Activated effector memory CD4-positive, alpha-beta T cell treated with Interleukin-2 at 50 U/mL for 16 hours (primary cell): ENCODE measurements around the gene STARD8.
"Not testable (repeated sequence)": the region's sequence is repeated elsewhere in the genome, so short reads cannot be mapped to it uniquely, and the experiment has no call there.

Experiments used
- DNase-seq: peaks from one replicate; pipeline ENCODE4 v3.0.0-alpha.2; 2020

Gene STARD8

DNA sequence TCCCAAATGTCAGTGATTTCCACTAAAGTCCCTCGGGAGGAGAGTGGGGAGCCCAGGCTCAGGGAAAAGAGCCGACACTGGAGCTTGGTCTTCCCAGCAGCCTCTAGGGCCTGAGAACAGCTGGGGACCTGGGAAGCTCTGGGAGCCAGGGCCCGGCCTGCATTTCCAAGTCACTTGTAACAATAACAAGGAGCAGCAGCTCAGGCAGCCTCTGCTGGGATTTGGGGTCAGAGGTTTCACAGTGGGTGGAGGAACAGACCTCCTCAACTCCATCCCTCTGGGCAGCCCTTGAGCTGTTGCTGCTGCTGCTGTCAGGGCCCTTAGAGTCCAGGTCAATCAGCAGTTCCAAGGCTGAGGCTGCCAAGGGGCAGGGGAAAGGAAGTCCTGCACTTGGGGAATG lies 11.1 kb downstream of the STARD8 start:
- DNase-seq: no peak

DNA sequence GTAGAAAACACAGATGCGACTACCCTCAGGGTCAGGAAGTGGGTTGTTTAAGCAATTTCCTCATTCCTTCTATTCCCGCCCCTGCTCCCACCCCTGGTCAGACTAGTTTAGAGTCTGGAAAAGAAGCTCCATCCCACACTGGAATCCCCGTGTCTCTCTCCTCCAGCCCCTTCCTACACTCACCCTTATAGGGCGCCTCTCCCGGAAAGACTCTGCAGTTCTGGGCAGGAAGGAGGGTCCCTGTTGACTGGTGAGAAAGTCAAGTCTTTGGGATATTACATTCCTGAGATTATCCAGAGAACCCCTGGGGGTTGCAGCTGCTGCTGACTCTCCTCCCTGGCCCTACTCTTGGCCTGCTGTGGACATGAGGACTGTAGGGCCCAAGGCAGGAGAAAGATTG lies 11.9 kb downstream of the STARD8 start:
- DNase-seq: no peak

DNA sequence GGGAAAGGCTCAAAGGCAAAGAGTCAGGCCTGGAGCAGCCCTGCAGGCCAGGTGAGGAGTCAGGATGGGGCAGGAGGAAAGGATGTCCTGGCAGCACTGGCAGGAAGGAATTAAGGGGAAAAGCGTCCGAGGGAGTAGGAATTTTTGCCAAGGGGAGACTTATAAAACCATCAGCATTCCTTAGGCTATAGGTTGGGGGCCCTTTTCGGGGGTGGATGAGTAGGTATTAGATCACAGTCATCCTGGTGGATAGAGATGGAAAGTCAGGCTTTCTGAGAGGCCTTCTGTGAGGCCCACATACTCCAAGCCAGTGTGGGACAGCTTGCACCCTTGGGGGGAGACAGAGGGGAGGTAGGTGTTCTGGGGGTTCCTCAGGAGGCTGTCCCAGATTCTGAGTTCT lies 12.3 kb downstream of the STARD8 start:
- DNase-seq: no peak

DNA sequence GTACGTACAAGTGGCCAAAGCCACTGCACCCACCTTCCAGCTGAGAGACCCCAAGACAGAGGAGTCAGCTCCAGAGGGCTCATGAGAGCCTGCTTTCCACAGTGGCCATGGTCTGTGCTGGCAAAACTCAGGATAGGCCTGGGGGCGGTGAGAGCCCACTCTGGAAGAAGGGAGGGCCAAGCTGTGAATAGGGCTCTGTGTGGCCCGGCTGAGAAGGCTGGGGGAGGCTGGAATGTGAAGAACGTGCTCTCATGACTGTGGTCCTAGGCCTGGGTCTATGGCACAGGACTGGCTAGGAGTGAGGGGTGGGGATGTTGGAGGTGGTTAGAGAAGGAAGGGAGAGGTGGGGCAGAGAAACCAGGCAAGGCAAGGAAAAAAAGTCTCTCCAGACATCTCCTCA lies 13.3 kb downstream of the STARD8 start:
- no peak for DNase-seq

DNA sequence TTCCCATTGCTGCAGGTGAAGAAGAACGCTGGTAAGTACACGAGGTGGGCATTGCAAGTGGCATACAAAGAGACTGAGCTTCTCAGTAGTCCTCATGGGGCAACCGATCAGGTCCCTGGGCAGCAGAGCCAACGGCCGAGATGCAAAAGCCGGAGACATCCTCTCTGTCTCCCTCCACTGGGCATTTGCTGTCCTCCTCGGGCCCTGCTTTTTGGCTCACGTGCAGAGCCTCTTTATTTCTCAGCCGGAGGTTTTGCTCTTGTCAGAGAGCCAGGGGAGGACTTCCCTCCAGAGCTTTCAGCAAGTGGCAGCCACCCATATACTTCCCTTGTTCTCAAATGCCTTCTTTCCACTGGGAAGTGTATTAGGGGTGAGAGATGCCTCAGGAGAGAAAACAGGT lies 18.0 kb downstream of the STARD8 start:
- no peak for DNase-seq

DNA sequence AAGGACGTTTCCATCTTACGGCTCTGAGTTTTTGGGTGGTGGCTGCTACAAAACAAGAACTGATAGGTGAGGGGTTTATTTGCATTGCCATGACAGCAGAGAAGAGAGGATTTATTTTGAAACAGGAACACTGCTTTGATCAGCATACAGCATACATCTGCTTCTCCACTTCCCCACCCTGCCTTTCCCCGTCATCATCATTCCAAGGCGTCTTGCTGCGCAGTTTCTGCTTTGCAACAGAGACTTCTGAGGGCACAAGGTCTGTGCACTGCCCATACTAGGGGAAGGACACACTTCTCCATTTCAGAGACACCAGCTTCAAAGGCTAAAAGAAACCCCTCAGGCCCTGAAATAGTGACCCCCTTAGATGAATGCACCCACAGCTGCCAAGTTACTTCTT lies 19.1 kb downstream of the STARD8 start:
- DNase-seq: no peak

DNA sequence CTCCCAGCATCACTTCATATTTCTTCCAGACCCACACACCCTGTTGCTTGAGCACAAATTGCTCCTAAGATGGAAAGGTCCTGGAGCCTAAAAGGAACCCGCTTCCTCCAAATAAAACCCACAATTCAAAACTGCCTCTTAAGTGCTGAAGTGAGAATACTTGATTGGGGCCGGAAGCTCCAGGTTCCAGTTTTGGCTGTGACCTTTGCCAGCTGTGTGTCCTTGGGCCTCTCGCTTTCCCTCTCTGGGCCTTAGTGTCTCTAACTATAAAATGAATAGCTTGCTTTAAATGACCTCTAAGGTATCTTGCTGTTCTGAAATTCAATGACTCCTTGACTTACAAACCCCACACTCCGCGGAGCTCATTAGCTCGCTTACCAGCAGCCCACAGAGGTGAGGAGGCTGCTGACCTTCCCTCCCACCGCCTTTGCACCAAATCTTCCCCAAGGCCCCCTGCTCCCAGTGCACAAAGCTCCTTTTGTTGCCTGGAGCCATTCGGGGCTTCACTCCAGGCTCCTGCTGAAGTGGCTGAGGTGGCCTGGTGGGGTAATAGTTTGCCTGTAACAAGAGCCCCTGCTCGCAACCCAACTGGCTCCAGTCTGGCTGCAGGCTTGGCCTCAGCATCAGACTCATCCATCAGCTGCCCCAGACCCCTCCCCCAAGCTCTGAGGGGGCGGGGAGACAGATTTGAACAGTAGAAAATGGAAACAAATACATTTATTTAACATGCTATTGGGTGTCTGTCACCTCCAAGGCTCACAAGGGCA lies 21.8 kb downstream of the STARD8 start:
- no peak for DNase-seq

DNA sequence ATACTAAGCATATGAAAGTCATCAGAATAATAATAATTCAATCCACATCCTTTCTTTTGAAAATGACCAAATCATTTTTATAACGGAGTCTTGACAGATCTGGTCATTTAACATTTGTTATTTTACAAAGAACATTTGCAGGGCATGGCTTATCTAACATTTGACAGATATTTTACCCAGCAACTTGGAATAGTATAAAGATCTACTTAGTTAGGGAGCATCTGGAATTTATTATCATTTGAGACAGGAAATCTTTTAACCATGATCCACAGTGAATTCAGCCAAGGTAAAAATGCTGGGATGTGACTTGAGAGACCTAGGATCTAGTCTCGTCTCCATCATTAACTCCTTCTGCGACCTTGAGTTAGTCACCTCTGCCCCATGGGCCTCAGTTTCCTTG lies 22.4 kb downstream of the STARD8 start:
- DNase-seq: no peak

DNA sequence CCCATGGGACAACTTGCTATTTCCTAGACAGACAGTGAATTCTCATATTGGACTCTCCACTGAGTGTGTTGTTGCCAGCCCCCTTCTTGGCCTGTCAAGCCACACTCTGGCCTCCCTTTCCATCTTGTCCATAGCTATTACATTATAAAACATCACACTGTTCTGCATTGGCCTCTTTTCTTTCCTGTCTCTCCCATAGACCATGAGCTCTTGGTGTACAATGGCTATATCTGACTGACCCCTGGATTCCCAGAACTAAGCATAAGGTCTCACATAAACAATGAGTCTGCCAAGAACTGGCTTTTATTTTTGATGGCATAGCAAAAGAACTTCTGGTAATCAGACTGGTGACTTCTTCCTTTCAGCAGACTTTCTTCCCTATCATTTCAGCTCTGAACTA lies 23.8 kb downstream of the STARD8 start:
- DNase-seq: no peak

DNA sequence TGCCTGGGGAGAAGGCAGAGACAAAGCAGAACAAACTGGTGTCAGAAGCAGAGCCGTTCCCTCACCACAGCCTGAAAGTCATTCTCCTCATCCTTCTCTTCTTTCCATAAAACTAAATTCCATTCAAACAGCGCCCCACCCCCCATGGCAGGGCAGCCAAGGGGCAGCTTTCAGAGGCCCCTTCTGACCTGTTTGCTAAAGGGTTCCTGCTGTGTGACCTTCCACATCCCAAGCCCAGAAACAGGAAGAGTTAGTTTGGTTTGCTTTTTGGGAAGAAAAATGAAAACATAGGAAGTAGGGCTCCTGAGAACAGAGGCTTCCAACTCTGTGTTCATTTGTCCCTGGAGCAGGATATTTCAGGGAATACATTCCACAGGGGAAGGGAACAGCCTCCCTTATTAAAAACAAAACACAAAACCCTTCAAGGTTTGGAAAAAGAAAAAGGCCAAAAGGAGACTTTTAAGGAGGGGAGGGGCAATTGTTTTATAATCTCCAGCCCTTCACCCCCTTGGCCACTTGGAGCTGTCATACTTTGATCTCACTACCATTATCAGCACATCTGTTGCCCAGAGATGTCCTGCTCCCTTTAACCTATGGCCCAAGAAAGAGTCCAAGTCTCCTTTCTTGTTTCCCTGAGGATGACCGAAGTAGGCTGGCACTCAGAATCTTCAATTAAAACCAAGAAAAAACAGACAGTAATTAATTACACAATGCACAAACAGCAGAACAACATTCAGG lies 25.3 kb downstream of the STARD8 start:
- no peak for DNase-seq

DNA sequence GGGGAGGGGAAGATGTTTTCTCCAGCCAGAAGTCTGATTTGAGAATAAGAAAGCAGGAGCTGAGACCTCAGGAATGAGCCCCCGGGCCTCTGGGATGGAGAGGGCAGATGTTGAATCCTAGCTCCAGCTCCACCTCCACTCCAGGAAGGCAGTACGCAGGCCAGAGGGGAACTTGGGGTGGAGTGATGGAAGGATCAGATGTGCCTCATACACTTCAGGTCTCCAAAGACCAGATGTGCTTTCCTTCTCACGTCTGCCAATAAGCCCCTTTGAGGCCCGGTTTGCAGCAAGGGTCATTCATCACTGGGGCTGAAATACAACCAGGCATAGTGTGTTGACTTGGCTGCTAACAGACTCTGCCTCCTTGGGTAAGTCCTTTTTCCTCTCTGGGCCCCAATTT lies 28.1 kb downstream of the STARD8 start:
- no peak for DNase-seq

DNA sequence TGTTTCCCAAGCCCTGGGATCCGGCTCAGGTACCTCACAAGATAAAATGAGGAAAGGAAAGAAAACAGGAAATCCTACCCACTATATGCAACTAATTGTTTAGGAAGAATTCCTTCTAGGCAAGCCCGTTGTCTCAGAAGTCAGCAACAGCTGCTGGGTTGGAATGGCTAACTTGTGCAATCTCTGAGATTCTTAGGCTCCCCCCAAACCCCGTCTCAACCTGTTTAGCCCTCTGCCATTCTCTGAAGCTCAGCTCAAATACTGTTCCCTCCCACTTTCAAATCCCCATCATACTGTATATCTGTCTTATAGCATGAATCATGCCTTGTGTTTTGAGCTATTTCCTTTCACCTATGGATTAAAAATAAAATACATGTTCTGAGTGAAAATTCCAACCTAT lies 28.9 kb downstream of the STARD8 start:
- DNase-seq: no peak

DNA sequence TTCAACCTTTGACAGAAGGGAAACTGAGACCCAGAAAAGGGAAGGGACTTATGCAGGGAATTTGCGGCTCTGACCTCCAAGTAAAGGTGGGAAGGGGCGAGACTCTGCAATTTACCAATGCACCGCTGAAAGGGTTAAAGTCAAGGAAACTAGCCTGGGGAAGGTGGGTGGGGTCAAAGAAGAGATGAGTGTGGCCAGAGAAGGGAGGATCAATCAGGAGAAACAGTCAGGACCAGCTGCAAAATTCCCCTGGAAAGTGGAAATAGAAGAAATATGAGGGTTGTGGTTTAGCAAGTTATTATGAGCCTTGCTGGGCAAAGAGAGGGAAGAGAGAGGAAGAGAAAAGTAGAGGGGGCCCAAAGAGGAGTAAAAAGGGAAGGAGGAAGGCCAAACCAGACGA lies 30.5 kb downstream of the STARD8 start:
- no peak for DNase-seq

DNA sequence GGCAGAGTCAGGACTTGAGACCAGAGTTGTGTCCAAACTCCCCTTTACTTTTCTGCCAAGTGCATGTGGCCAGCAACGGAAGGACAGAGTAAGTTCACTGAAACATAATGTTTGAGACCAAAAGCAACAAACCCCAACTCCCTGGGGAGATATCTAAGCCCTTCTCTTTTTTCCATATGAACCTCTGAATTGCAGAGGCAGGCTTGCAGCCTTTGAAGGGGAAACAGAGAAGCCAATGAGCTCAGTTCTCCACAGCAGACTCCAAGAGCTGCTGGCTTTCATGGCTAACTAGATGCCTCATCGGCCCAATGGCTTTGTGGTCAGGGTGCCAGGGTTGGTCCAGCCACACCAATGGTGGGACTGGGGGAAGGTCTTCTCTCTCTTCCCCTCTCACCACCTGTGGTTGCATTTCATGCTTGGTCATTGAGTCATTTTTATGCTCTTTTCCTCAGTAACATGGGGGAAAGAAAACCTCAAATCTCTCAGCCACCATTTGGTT lies 34.0 kb downstream of the STARD8 start:
- DNase-seq: no peak

DNA sequence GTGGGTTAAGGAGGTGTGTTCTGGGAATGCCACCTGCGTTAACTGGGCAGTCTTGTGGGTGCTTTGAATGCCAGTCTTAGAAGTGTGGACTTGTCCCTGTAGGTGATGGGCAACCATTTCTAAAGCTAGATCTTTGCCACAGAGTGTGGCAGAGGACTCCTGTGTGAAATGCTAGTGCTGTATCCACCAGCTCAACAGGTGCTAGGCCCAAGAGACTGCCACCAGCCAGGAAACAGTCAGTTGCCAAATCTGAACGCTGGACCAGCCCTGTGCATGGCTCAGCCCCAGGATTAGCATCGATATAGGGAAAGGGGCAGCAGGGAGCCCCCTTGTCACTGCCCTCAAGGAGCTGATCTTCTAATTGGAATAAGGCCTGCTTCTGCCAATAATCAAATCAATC lies 35.3 kb downstream of the STARD8 start:
- DNase-seq: no peak

DNA sequence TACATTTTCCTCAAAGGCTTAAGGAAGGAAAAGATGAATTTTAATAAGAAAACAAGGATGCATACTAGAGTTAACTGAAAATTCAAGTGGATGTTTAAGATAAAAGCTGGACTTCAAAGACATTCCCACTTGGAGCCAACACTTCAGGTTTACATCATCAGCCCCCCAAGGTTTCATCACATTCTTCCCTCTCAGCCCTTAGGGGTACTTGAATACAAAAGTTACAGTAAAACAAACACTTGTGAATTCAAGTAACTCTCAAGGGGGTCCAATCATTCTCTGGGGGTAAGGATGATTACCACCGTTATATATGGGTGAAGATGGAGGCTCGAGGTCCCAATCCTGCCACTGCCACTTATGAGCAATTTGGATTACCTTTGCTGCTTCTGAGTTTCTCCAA lies 36.1 kb downstream of the STARD8 start:
- no peak for DNase-seq

DNA sequence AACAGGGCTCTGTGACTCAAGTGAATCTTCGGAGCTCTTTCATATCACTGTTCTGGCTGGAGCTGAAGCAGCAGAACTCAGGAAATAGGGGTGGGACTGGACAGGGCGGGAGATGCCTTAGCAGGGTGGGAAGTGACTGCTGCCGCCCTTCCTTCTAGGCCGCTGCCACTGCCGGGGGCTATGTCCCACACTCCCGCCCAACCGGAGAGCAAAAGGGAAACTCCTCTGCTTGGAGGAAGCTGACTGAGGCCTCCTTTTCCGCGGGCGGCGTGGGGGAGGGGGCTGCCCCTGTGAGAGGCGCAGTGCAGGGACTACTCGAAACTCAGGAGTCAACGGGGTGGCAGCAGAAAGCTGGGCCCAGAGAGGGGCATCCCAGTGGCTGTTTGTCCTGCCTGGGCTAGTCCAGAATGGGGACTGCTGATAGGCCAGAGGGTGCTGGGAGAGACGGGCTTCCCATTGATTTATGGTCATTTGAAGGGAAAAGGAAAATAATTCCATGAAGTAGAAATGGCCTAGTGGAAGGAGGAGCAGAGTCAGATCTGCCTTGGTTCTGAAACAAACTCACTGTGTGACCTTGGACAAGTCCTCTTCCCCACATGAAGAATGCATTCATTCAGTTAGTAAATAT lies 36.9 kb downstream of the STARD8 start:
- DNase-seq: no peak

DNA sequence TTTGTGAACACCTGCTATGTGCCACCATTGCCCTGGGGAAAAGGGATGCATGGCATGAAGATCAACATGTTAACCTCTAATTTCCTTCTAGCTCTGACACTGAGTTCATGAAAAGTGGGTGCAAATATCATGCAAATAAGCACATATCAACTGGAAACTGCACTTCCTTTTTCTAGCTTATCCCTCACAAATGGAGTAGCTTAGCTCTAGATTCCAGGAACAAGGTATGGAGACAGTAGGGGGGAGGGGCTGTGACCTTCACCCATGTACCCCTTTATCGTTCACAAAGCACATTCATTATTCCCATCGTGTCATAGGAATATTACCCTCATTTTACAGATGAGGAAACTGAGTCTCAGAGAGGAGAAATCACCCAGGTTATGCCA lies 37.4 kb downstream of the STARD8 start:
- no peak for DNase-seq

DNA sequence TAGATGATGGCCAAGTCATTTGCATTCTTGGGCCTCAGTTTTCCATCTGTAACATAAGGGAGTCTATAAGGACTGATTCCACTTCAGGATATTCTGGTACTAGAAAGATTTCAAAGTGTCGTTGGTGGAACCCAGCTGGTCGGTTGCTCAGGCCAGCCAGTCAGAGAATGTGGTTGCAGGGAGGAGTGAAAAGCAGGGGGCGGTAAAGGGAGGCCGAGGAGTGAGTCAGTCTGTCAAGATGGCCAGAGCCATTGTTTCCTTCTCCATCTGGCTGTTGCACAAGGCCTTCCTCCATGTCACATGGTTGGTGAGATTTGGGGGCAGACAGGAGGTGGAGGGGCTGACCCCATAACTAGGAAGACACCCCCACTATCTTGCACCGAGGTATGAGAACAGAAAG lies 38.2 kb downstream of the STARD8 start:
- no peak for DNase-seq

DNA sequence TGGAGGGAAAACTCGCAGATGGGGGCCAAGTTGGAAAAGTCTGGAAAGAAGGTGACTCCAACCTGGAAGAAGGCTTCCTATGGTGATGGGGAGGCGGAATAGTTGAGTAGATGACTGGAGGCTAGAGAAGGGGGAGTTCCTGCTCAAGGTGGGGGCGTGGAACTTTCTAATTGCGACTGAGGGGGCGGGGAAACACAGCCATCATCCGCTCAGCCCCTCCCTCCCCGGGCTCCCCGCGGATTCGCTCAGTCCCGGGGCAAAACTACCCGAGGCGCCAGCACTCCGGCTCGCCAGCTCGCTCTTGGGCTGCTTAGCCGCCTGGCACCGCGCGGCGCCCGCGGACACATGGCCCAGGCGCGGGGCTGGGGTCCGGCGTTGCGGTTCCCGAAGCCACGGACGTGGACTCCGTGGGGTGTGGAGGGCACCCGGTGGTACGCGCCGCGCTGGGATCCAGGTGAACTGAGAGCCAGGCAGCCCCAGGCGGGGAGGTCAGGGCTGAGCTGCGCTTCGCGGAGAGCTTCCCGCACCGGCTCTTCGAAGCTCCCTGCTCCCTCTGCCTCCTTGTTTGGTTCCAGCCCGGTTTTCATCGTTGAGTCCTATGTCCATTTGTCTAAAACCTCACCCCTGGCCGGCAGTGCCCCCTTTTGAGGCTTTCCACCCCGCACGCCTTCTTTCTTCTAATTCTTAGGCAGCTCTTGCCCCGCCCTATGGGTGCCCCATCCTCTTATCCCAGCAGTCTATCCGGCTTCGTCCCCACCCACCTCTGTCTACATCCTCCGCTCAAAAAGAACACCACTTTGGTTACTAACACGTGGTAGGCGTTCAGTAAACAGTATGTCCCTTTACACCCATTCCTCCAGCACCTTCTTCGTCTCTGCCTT lies 38.9 kb downstream of the STARD8 start:
- DNase-seq: no peak

DNA sequence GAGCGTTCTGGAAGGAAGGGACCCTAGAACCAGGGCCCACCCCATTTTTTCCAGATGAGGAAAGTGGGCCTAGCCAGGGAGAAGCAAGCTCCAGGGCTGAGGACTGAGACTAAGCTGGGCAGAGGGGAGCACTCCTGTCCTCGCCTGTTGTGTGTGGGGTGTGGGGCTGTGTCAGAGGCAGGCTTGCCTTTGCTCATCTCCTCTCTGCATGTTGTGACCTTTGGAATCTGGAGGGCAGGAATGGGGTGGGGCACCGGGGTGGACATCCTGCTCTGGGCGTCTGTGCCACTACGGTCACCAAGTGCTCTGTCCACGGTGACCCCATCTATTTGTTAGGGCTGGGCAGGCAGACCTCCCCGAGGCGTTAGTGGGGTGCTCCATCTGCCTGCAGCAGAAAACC lies 41.5 kb downstream of the STARD8 start:
- DNase-seq: not testable (repeated sequence)

DNA sequence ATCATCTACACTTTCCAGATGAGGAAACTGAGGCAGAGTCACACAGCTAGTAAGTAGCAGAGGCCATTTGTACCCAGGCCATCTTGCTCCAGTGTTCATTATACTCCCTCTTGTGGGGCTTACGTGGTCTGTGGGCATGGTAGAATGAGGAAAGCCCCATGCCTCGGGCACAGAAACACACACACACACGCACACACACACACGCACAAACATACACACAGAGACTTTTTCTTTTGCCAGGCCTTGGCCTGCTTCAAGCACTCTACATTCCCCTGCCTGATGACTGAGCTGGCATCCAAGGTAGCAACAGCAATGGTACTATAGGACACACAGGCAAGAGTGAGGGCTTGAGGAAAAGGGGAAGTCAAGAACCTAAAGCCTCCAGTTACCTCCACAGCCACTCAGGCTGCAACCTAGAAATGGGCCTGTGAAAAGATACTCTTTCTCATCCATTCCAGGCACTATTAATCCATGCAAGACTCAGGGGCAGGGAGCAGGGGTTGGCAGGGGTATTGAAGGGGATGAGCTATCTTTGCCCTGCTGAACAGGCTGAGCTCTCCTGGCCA lies 43.6 kb downstream of the STARD8 start:
- no peak for DNase-seq

DNA sequence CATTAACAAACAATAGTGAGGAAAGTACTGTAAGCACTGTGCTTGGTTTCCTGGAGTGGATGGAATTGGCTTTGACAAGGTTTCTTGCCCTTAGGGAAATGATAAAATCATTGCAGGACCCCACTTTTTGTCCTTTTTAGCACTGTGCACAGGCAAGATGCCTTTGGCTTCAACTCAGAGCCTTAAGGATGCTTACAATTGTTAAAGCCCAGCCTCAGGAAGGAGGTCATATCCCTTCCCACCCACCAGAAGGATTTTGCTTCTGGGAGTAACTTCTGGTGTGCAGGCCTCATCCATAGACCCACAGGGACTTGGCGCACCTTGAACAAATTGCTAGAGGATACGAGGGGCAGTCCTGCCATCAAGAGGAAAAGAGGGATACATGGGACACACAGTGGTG lies 44.5 kb downstream of the STARD8 start:
- DNase-seq: no peak
